ENCODE measurements around the gene RAB43.
A peak's percentile ranks its signal among the peaks of the same experiment; 100 is the strongest.
"Not testable (repeated sequence)": the region's sequence is repeated elsewhere in the genome, so short reads cannot be mapped to it uniquely, and the experiment has no call there.

The RAB43 gene

GRCh38 chr3:129122412-129123011, 908 bp upstream of the RAB43 start:
- DNase-seq (ENCODE audit: low spot score), result no peak

GRCh38 chr3:129121016-129121791, 400 bp downstream of the RAB43 start:
- no peak for DNase-seq (ENCODE audit: low spot score)

GRCh38 chr3:129120254-129121004, 1.2 kb downstream of the RAB43 start:
- peak; percentile 57 for DNase-seq (ENCODE audit: low spot score)

- no peak for DNase-seq (ENCODE audit: low spot score)
These were observed 2.1 kb downstream of the RAB43 start for GRCh38 chr3:129119365-129120100.

GRCh38 chr3:129118745-129119144, 2.9 kb downstream of the RAB43 start:
- no peak for DNase-seq (ENCODE audit: low spot score)

GRCh38 chr3:129117134-129117533, 4.5 kb downstream of the RAB43 start:
- no peak for DNase-seq (ENCODE audit: low spot score)

- DNase-seq (ENCODE audit: low spot score), result no peak
These were observed 5.1 kb downstream of the RAB43 start for GRCh38 chr3:129116482-129116946.

GRCh38 chr3:129114455-129114854, 7.1 kb downstream of the RAB43 start:
- DNase-seq (ENCODE audit: low spot score), result no peak

GRCh38 chr3:129112308-129113052, 9.1 kb downstream of the RAB43 start:
- no peak for DNase-seq (ENCODE audit: low spot score)

GRCh38 chr3:129111076-129111780, 10.4 kb downstream of the RAB43 start:
- DNase-seq (ENCODE audit: low spot score), result not testable (repeated sequence)

GRCh38 chr3:129107793-129108192, 13.8 kb downstream of the RAB43 start:
- DNase-seq (ENCODE audit: low spot score), result no peak

- DNase-seq (ENCODE audit: low spot score), result no peak
These were observed 14.6 kb downstream of the RAB43 start for GRCh38 chr3:129106866-129107565.

GRCh38 chr3:129106320-129106719, 15.3 kb downstream of the RAB43 start:
- DNase-seq (ENCODE audit: low spot score), result peak; percentile 34

GRCh38 chr3:129105862-129106261, 15.7 kb downstream of the RAB43 start:
- no peak for DNase-seq (ENCODE audit: low spot score)

- DNase-seq (ENCODE audit: low spot score), result no peak
These were observed 17.0 kb downstream of the RAB43 start for GRCh38 chr3:129104498-129105079.

GRCh38 chr3:129104051-129104450, 17.6 kb downstream of the RAB43 start:
- DNase-seq (ENCODE audit: low spot score), result no peak

GRCh38 chr3:129103296-129103695, 18.3 kb downstream of the RAB43 start:
- no peak for DNase-seq (ENCODE audit: low spot score)

GRCh38 chr3:129101370-129102138, 20.1 kb downstream of the RAB43 start:
- DNase-seq (ENCODE audit: low spot score), result no peak

- no peak for DNase-seq (ENCODE audit: low spot score)
These were observed 21.3 kb downstream of the RAB43 start for GRCh38 chr3:129100274-129100673.
